Measurements from ENCODE around the gene NOL4.

NOL4 gene

GRCh38 chr18:34194239-34194638, 30.5 kb downstream of the NOL4 start:
- no peak for DNase-seq (ENCODE audit: low read depth)

GRCh38 chr18:34189656-34190435, 34.9 kb downstream of the NOL4 start:
- DNase-seq (ENCODE audit: low read depth) = no peak
